Smooth muscle cell (in vitro differentiated cells): ENCODE measurements around the gene PUM1. TPM values are rescaled to one million over a fixed set of nuclear protein-coding genes. Genes with fewer than 3 reads are reported as not detected.

Source experiments
- DNase-seq: peaks from one replicate; lab custom pipeline; 2025; ENCODE audit not compliant: unreplicated experiment; lab: John Stamatoyannopoulos, UW
- H2AFZ ChIP-seq: fragments of 200-600 bp; sonication (generic); 2 replicates; pipeline ENCODE4 v1.6.0; 2016; ENCODE audit warnings: antibody characterized with exemption, low read depth, mild to moderate bottlenecking
- H3F3A ChIP-seq: fragments of 200-600 bp; sonication (generic); 2 replicates; pipeline ENCODE4 v1.6.0; 2017; ENCODE audit warnings: antibody characterized with exemption, low read depth
- H3K27ac ChIP-seq: fragments of 200-600 bp; sonication (generic); 2 replicates; pipeline ENCODE4 v1.5.1; 2016; ENCODE audit warnings: low read depth, mild to moderate bottlenecking
- H3K27me3 ChIP-seq: fragments of 200-600 bp; sonication (generic); 2 replicates; pipeline ENCODE4 v1.6.1; 2016; ENCODE audit warnings: low read depth, mild to moderate bottlenecking
- H3K36me3 ChIP-seq: fragments of 200-600 bp; sonication (generic); 2 replicates; pipeline ENCODE4 v1.5.1; 2016; ENCODE audit warnings: low read depth
- H3K4me1 ChIP-seq: fragments of 200-600 bp; sonication (generic); 2 replicates; pipeline ENCODE4 v1.5.1; 2016; ENCODE audit warnings: low read depth
- H3K4me2 ChIP-seq: fragments of 200-600 bp; sonication (generic); 2 replicates; pipeline ENCODE4 v1.6.0; 2016; ENCODE audit warnings: mild to moderate bottlenecking
- H3K4me3 ChIP-seq: fragments of 200-600 bp; sonication (generic); 2 replicates; pipeline ENCODE4 v1.5.1; 2016; ENCODE audit warnings: mild to moderate bottlenecking
- H3K79me2 ChIP-seq: fragments of 200-600 bp; sonication (generic); 2 replicates; pipeline ENCODE4 v1.6.0; 2016; ENCODE audit warnings: low read depth, mild to moderate bottlenecking
- H3K9ac ChIP-seq: fragments of 200-600 bp; sonication (generic); 2 replicates; pipeline ENCODE4 v1.6.0; 2016; ENCODE audit warnings: low read depth
- H3K9me3 ChIP-seq: fragments of 200-600 bp; sonication (generic); replicated peaks from 2 replicates; pipeline ENCODE4 v1.5.1; 2016; ENCODE audit warnings: low read depth
- H4K20me1 ChIP-seq: fragments of 200-600 bp; sonication (generic); 2 replicates; pipeline ENCODE4 v1.6.0; 2016; ENCODE audit warnings: low read depth
- WGBS: methylation state at CpG from one replicate; pipeline ENCODE4 v1.1.7; 2016; ENCODE audit warnings: low lambda C conversion rate; 5-methylcytosine and 5-hydroxymethylcytosine counted together
- polyA plus RNA-seq: library from polyadenylated mRNA; unstranded; fragments of >200 nt; fragmentation: Nextera tagmentation; extraction: Ambion mirVana; gene quantifications from 2 replicates; pipeline ENCODE4 v1.2.1, GENCODE V29; 2016
- total RNA-seq: library from RNA; depleted of rRNA; stranded (reverse); fragments of >200 nt; gene quantifications from 2 replicates; pipeline ENCODE4 v1.2.3, GENCODE V29; 2014
- TF ChIP-seq, protein P1 (sequence below): fragments of 200-600 bp; sonication (generic); IDR thresholded peaks from 2 replicates; pipeline ENCODE4 v1.5.1; 2017; ENCODE audit warnings: borderline replicate concordance, mild to moderate bottlenecking, antibody characterized with exemption; ENCODE audit not compliant: insufficient read depth, poor library complexity, severe bottlenecking

The PUM1 gene
- total and polyA plus RNA-seq, 2 experiments from 2014 or later = 49.0 to 78.2 TPM

GRCh38 chr1:31101147-31101502 is 35.6 kb upstream of the PUM1 start:
- H3K4me3 ChIP-seq = no peak overlapping the region
- H2AFZ ChIP-seq = peak overlapping the region; percentile 1
- H3F3A ChIP-seq = no peaks in the 10 kb centered on the region
- H3K4me2 ChIP-seq = peak overlapping the region; percentile 23
- H3K27ac ChIP-seq = no peak overlapping the region
- H3K27me3 ChIP-seq = no peaks in the 10 kb centered on the region
- TF ChIP-seq, protein P1, sequence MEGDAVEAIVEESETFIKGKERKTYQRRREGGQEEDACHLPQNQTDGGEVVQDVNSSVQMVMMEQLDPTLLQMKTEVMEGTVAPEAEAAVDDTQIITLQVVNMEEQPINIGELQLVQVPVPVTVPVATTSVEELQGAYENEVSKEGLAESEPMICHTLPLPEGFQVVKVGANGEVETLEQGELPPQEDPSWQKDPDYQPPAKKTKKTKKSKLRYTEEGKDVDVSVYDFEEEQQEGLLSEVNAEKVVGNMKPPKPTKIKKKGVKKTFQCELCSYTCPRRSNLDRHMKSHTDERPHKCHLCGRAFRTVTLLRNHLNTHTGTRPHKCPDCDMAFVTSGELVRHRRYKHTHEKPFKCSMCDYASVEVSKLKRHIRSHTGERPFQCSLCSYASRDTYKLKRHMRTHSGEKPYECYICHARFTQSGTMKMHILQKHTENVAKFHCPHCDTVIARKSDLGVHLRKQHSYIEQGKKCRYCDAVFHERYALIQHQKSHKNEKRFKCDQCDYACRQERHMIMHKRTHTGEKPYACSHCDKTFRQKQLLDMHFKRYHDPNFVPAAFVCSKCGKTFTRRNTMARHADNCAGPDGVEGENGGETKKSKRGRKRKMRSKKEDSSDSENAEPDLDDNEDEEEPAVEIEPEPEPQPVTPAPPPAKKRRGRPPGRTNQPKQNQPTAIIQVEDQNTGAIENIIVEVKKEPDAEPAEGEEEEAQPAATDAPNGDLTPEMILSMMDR = no peak
- no peak overlapping the region for H3K9ac ChIP-seq
- no peak for DNase-seq
- no peaks in the 10 kb centered on the region for H3K9me3 ChIP-seq
- H3K4me1 ChIP-seq = peaks cover 7% of the 10 kb centered on the region
- no peaks in the 10 kb centered on the region for H3K36me3 ChIP-seq
- no peaks in the 10 kb centered on the region for H4K20me1 ChIP-seq
- no peaks in the 10 kb centered on the region for H3K79me2 ChIP-seq
- WGBS = 63% methylated on average over 4 of the region's 4 CpGs

DNA sequence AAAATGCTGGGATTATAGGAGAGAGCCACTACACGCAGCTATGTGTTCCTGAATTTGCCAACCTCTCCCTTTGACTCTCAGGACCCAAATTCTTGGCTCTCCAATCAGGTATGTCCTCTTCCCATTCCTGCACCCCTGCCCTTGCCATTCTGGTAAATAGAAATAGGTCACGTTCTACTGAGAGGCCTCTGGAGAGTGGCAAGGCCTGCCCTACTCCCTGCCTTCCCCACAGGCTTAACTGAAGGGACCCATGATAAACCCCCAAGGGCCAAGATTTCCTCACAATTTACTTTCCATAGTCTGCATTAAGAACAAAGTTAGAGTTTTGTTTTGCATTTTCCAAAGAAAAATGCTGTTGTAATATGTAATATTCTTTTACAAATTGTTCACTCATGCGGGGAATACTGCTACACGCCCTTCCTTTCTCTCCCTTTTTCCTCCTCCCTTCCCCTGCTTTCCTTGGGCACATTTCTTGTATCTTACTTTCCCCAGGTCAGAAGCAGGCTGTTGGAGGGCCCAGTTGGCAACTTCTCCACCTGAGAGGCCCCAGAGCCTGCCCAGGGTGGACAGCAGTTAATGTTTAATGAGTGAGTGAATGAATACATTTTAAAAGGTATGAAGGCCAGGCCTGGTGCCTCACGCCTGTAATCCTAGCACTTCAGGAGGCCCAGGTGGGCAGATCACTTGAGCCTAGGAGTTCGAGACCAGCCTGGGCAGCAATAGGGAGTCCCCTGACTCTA is 33.9 kb upstream of the PUM1 start:
- Histone ChIP-seq H3K4me1 (peaks cover 7% of the 10 kb centered on the region), H3K9ac (no peak overlapping the region), H3K27me3 (no peaks in the 10 kb centered on the region), H2AFZ (peak overlapping the region; percentile 39), H3K4me3 (no peak overlapping the region), H3K36me3 (no peaks in the 10 kb centered on the region), H3K27ac (no peak overlapping the region), H3F3A (no peaks in the 10 kb centered on the region), H3K9me3 (no peaks in the 10 kb centered on the region), H4K20me1 (no peaks in the 10 kb centered on the region), H3K4me2 (no peak overlapping the region), H3K79me2 (no peaks in the 10 kb centered on the region)
- DNase-seq = no peak
- 95% methylated on average over 6 of the region's 6 CpGs for WGBS
- TF ChIP-seq, protein P1 = no peak

- H2AFZ ChIP-seq = no peak overlapping the region
- H4K20me1 ChIP-seq = no peaks in the 10 kb centered on the region
- no peak overlapping the region for H3K4me3 ChIP-seq
- WGBS = 92% methylated on average over 6 of the region's 6 CpGs
- H3K27ac ChIP-seq = no peak overlapping the region
- H3K4me2 ChIP-seq = no peak overlapping the region
- no peaks in the 10 kb centered on the region for H3F3A ChIP-seq
- H3K79me2 ChIP-seq = no peaks in the 10 kb centered on the region
- H3K9me3 ChIP-seq = no peaks in the 10 kb centered on the region
- TF ChIP-seq, protein P1 = no peak
- peaks cover 3% of the 10 kb centered on the region for H3K4me1 ChIP-seq
- DNase-seq = no peak
- no peak overlapping the region for H3K9ac ChIP-seq
- no peaks in the 10 kb centered on the region for H3K36me3 ChIP-seq
- H3K27me3 ChIP-seq = no peaks in the 10 kb centered on the region
These were observed 30.5 kb upstream of the PUM1 start for GRCh38 chr1:31095985-31096384.
